Cardiac septum (tissue), 1 donor: Measurements from ENCODE around the gene GTPBP4. TPM values are rescaled to one million over a fixed set of nuclear protein-coding genes. Genes with fewer than 3 reads are reported as not detected.

Experiments
- total RNA-seq: library from RNA; stranded (reverse); fragmentation: NEBNext Ultra II Directional; extraction: Animal tissue kit (Norgen Biotek cat#: 25700); gene quantifications from one replicate; pipeline ENCODE4 v1.2.1, GENCODE V29; 2021
- donor health status: DM: no; HTN: no; CAD: no.

GTPBP4 gene
- total RNA-seq, 1 donor from 2014 or later = 33.1 TPM

Other genes starting within 250 kb of the GTPBP4 start
- gene LARP4B, start 56.7 kb upstream of the GTPBP4 start, total RNA-seq = 69.8 TPM
- gene IDI2, start 37.4 kb downstream of the GTPBP4 start, total RNA-seq = 0.51 TPM
- 28.9 TPM for gene IDI1, start 60.7 kb downstream of the GTPBP4 start, total RNA-seq
- gene WDR37, start 68.0 kb downstream of the GTPBP4 start, total RNA-seq = 28.1 TPM